ENCODE measurements around the gene TMEM45B. TPM values are rescaled to one million over a fixed set of nuclear protein-coding genes. Genes with fewer than 3 reads are reported as not detected.
"Not testable (repeated sequence)": the region's sequence is repeated elsewhere in the genome, so short reads cannot be mapped to it uniquely, and the experiment has no call there.

Gene TMEM45B
- total and polyA plus RNA-seq, 5 donors from 2014 or later = 1.1 to 9.7 (median 3.7) TPM

DNA sequence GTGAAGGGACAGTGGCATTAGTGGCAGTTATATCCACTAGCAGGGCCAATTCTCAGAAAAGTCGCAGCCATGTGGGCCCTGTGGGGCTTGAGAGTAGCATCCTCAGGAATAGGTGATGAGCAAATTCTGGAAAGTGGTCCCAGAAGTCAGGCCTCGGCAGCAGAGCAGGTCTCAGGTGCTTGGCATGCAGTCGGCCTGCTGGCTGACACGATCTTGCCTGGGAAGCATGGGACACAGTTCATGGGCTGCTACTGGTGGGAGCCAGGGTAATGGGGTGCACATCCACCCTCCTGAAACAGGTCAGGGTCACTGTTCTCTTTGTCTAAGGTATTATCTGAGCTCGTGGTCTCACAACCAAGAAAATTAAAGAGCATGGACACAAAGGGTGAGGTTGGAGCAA, 36.8 kb upstream of the TMEM45B start:
- H3K4me3 ChIP-seq (ENCODE audit: low read depth, low read length) = no peak overlapping the region
- Mint-ChIP-seq H3K4me1 (no peaks in the 10 kb centered on the region), H3K27me3 (peaks cover 4% of the 10 kb centered on the region), H3K36me3 (no peaks in the 10 kb centered on the region), H3K27ac (no peak overlapping the region), H3K4me3 (no peak overlapping the region), H3K9me3 (peaks cover 0 to 2% (median 0%) of the 10 kb centered on the region in 7 donors)
- DNase-seq (no peak), ATAC-seq (ENCODE audit: low read depth in 2 of 2) (no peak)
- no peaks in the 10 kb centered on the region for H3K4me1 ChIP-seq (ENCODE audit: control insufficient read depth, insufficient read depth, low read length, poor library complexity, severe bottlenecking)
- no peaks in the 10 kb centered on the region for H3K36me3 ChIP-seq (ENCODE audit: control insufficient read depth, insufficient read depth, low read length)
- no peaks in the 10 kb centered on the region for H3K27me3 ChIP-seq (ENCODE audit: control insufficient read depth, insufficient read depth, low read length)
- no peak overlapping the region for H3K27ac ChIP-seq (ENCODE audit: insufficient read depth, low read length, poor library complexity, severe bottlenecking)
- no peaks in the 10 kb centered on the region for H3K9me3 ChIP-seq (ENCODE audit: control insufficient read depth in 2 of 2, low read length in 2 of 2)

DNA sequence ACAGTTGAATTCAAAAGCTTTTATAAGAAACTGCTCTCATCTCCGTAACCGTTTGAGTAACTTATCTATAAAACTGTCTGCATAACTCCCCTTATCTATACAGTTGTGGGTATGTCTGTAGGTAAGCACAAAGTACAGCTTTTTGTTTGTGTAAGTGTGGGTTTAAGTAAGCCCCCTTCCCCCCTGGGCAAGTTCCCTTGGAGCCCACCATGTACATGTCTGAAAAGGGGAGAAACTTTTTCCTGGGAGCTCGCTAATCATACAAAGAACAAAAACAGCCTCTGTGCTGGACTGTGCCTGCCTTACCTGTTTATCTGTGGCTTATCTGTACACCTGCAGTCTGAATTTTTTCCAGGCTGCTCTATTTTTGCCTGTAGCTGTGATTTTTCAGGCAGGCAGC, 36.3 kb upstream of the TMEM45B start:
- Histone ChIP-seq H3K4me3 (ENCODE audit: low read depth, low read length) (no peak overlapping the region), H3K27ac (ENCODE audit: insufficient read depth, low read length, poor library complexity, severe bottlenecking) (no peak overlapping the region), H3K9me3 (ENCODE audit: control insufficient read depth in 2 of 2, low read length in 2 of 2) (no peaks in the 10 kb centered on the region), H3K4me1 (ENCODE audit: control insufficient read depth, insufficient read depth, low read length, poor library complexity, severe bottlenecking) (no peaks in the 10 kb centered on the region), H3K36me3 (ENCODE audit: control insufficient read depth, insufficient read depth, low read length) (no peaks in the 10 kb centered on the region), H3K27me3 (ENCODE audit: control insufficient read depth, insufficient read depth, low read length) (no peaks in the 10 kb centered on the region)
- DNase-seq = no peak
- H3K4me1 Mint-ChIP-seq = no peaks in the 10 kb centered on the region
- no peak overlapping the region for H3K4me3 Mint-ChIP-seq
- ATAC-seq (ENCODE audit: low read depth in 2 of 2) = no peak
- no peaks in the 10 kb centered on the region for H3K9me3 Mint-ChIP-seq
- H3K27ac Mint-ChIP-seq = no peak overlapping the region
- H3K36me3 Mint-ChIP-seq = no peaks in the 10 kb centered on the region
- peaks cover 1% of the 10 kb centered on the region for H3K27me3 Mint-ChIP-seq

DNA sequence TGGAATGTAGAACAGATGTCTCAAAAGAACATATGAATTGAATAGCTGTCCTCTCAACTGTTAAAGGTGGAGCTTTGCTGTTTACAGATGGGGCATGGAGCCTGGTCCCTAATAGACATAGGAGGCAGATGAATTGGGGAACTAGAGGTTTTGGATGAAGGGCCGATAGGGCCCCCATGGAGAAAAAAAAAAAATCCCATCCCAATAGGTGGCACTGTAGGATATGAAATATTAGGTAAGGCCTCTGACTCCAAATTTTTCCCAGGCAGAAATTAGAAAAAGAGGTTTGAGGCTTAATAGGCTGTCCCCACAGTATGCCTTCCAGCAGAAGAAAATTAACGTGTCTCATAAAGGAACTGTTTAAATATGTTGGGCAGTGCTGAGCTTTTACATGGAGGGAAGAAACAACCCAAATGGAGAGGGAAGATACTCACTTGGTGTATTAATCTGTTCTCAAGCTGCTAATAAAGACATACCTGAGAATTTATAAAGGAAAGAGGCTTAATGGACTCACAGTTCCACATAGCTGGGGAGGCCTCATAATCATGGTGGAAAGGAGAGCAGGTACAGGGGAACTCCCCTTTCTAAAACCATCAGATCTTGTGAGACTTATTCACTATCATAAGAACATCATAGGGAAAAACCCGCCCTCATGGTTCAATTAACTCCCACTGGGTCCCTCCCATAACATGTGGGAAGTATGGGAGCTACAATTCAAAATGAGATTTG, 30.1 kb upstream of the TMEM45B start:
- Mint-ChIP-seq H3K27me3 (no peaks in the 10 kb centered on the region), H3K36me3 (no peaks in the 10 kb centered on the region), H3K27ac (peak overlapping the region in 1 of 3 donors; percentile 11), H3K4me3 (no peak overlapping the region), H3K4me1 (peaks cover 0 to 8% (median 3%) of the 10 kb centered on the region in 4 donors), H3K9me3 (no peaks in the 10 kb centered on the region)
- no peak overlapping the region for H3K27ac ChIP-seq (ENCODE audit: insufficient read depth, low read length, poor library complexity, severe bottlenecking)
- peaks cover 3% of the 10 kb centered on the region for H3K27me3 ChIP-seq (ENCODE audit: control insufficient read depth, insufficient read depth, low read length)
- no peaks in the 10 kb centered on the region for H3K9me3 ChIP-seq (ENCODE audit: control insufficient read depth in 2 of 2, low read length in 2 of 2)
- no peak overlapping the region for H3K4me3 ChIP-seq (ENCODE audit: low read depth, low read length)
- no peaks in the 10 kb centered on the region for H3K4me1 ChIP-seq (ENCODE audit: control insufficient read depth, insufficient read depth, low read length, poor library complexity, severe bottlenecking)
- no peaks in the 10 kb centered on the region for H3K36me3 ChIP-seq (ENCODE audit: control insufficient read depth, insufficient read depth, low read length)
- DNase-seq (peak in 2 of 3 donors; percentile 4 to 9), ATAC-seq (ENCODE audit: low read depth in 2 of 2) (no peak)

DNA sequence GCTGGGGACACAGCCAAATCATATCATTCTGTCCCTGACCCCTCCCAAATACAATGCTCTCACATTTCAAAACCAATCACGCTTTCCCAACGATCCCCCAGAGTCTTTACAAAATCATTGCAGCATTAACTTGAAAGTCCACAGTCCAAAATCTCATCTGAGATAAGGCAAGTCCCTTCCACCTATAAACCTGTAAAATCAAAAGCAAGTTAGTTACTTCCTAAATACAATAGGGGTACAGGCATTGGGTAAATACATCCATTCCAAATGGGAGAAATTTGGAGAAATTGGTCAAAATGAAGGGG, 29.6 kb upstream of the TMEM45B start:
- H3K27me3 ChIP-seq (ENCODE audit: control insufficient read depth, insufficient read depth, low read length); H3K9me3 ChIP-seq (ENCODE audit: control insufficient read depth in 2 of 2, low read length in 2 of 2); ATAC-seq (ENCODE audit: low read depth in 2 of 2); DNase-seq; H3K27ac ChIP-seq (ENCODE audit: insufficient read depth, low read length, poor library complexity, severe bottlenecking); H3K36me3 Mint-ChIP-seq; H3K9me3 Mint-ChIP-seq; H3K4me3 Mint-ChIP-seq; H3K36me3 ChIP-seq (ENCODE audit: control insufficient read depth, insufficient read depth, low read length); H3K4me3 ChIP-seq (ENCODE audit: low read depth, low read length); H3K27me3 Mint-ChIP-seq; H3K4me1 ChIP-seq (ENCODE audit: control insufficient read depth, insufficient read depth, low read length, poor library complexity, severe bottlenecking); H3K4me1 Mint-ChIP-seq: not testable (repeated sequence)
- H3K27ac Mint-ChIP-seq = peak overlapping the region in 2 of 3 donors; percentile 47 to 50

DNA sequence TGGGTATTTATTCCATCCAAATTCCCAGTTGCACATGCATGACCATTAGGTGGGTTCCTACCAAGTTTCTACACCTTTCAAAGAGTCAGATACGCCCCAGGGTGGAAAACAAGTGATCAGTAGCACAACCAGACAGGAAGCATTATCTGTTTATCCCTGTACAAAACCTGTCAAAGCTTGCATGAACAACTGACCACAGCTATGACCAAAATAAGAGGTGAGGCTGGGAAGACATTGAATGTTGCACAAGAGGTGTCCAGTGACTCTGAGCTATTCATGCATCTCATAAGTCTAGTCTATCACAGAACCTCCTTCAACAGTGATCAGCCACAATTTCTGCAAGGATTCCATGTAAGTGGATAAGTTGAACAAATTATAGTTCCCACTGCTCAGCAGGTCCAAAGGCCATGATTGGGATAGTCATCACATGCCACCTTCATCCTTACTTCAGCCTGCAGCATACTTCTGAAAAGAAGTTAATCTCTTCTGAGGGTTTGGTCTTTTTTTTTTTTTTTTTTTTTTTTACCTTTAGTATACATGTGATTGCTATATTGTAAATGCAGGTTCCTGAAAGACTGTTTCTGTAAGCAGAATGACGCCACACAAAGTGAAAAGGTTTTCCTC, 28.0 kb upstream of the TMEM45B start:
- Mint-ChIP-seq H3K27me3 (no peaks in the 10 kb centered on the region), H3K9me3 (no peaks in the 10 kb centered on the region), H3K36me3 (no peaks in the 10 kb centered on the region), H3K4me1 (peaks cover 0 to 8% (median 3%) of the 10 kb centered on the region in 4 donors), H3K27ac (no peak overlapping the region), H3K4me3 (no peak overlapping the region)
- Histone ChIP-seq H3K4me3 (ENCODE audit: low read depth, low read length) (no peak overlapping the region), H3K27ac (ENCODE audit: insufficient read depth, low read length, poor library complexity, severe bottlenecking) (no peak overlapping the region), H3K4me1 (ENCODE audit: control insufficient read depth, insufficient read depth, low read length, poor library complexity, severe bottlenecking) (no peaks in the 10 kb centered on the region), H3K36me3 (ENCODE audit: control insufficient read depth, insufficient read depth, low read length) (no peaks in the 10 kb centered on the region), H3K27me3 (ENCODE audit: control insufficient read depth, insufficient read depth, low read length) (peaks cover 3% of the 10 kb centered on the region), H3K9me3 (ENCODE audit: control insufficient read depth in 2 of 2, low read length in 2 of 2) (no peaks in the 10 kb centered on the region)
- no peak for DNase-seq
- no peak for ATAC-seq (ENCODE audit: low read depth in 2 of 2)

DNA sequence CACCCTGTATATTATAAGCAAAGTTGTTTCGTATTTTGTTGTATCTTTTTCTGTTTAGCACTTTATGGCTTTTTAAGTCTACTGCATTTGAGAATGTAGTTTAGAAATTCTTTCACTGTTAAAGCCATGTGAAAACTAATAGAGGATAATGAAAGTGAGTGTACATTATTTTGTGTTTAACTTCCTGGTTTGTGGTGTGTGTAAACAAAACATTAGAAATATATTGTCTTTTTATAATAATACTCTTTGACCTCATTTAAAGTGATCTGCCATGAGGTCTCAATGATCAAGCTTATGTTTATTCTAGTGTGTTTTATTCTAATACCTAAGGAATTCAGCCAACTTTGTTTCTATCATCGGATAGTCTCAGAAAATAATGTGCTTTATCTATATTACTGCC, 27.4 kb upstream of the TMEM45B start:
- H3K4me1 ChIP-seq (ENCODE audit: control insufficient read depth, insufficient read depth, low read length, poor library complexity, severe bottlenecking) = no peaks in the 10 kb centered on the region
- H3K4me3 ChIP-seq (ENCODE audit: low read depth, low read length) = no peak overlapping the region
- no peak overlapping the region for H3K27ac ChIP-seq (ENCODE audit: insufficient read depth, low read length, poor library complexity, severe bottlenecking)
- no peaks in the 10 kb centered on the region for H3K36me3 ChIP-seq (ENCODE audit: control insufficient read depth, insufficient read depth, low read length)
- peaks cover 0 to 1% (median 0%) of the 10 kb centered on the region in 7 donors for H3K9me3 Mint-ChIP-seq
- peaks cover 0 to 8% (median 3%) of the 10 kb centered on the region in 4 donors for H3K4me1 Mint-ChIP-seq
- DNase-seq = no peak
- no peak for ATAC-seq (ENCODE audit: low read depth in 2 of 2)
- peaks cover 3% of the 10 kb centered on the region for H3K27me3 ChIP-seq (ENCODE audit: control insufficient read depth, insufficient read depth, low read length)
- H3K4me3 Mint-ChIP-seq = no peak overlapping the region
- H3K36me3 Mint-ChIP-seq = no peaks in the 10 kb centered on the region
- no peak overlapping the region for H3K27ac Mint-ChIP-seq
- H3K27me3 Mint-ChIP-seq = no peaks in the 10 kb centered on the region
- no peaks in the 10 kb centered on the region for H3K9me3 ChIP-seq (ENCODE audit: control insufficient read depth in 2 of 2, low read length in 2 of 2)

DNA sequence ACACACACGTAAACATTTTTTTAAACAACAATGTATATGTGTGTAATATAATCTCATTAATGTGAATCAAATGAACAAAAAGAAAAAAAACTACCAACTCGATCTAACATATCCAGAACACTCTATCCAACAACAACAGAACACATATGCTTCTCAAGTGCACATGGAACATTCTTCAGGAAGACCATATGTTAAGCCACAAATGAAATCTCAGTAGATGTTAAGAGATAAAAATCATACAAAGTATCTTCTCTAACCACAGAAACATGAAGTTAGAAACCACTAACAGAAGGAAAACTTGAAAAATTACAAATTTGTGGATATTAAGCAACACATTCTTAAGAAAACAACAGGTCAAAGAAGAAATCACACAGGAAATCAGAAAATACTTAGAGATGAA, 25.5 kb upstream of the TMEM45B start:
- no peak overlapping the region for H3K27ac ChIP-seq (ENCODE audit: insufficient read depth, low read length, poor library complexity, severe bottlenecking)
- H3K4me3 Mint-ChIP-seq = no peak overlapping the region

DNA sequence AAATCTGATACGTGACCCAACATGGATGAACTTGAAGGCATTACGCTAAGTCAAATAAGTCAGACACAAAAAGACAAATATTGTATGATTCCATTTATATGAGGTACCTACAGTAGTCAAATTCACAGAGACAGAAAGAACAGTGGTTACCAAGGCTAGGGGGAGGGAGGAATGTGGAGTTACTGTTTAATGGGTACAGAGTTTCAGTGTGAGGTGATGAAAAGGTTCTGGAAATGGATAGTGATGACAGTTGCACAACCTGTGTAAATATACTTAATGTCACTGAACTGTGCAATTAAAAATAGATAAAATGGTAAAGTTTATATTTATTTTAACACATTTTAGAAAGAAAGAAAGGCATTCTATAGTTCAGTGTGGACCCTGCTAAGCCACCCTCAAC, 24.1 kb upstream of the TMEM45B start:
- Histone ChIP-seq H3K9me3 (ENCODE audit: control insufficient read depth in 2 of 2, low read length in 2 of 2) (no peaks in the 10 kb centered on the region), H3K4me1 (ENCODE audit: control insufficient read depth, insufficient read depth, low read length, poor library complexity, severe bottlenecking) (no peaks in the 10 kb centered on the region), H3K4me3 (ENCODE audit: low read depth, low read length) (no peak overlapping the region), H3K36me3 (ENCODE audit: control insufficient read depth, insufficient read depth, low read length) (no peaks in the 10 kb centered on the region), H3K27me3 (ENCODE audit: control insufficient read depth, insufficient read depth, low read length) (peaks cover 3% of the 10 kb centered on the region), H3K27ac (ENCODE audit: insufficient read depth, low read length, poor library complexity, severe bottlenecking) (no peak overlapping the region)
- DNase-seq (no peak), ATAC-seq (ENCODE audit: low read depth in 2 of 2) (no peak)
- Mint-ChIP-seq H3K4me1 (peaks cover 0 to 6% (median 3%) of the 10 kb centered on the region in 4 donors), H3K36me3 (peaks cover 4% of the 10 kb centered on the region), H3K27me3 (peaks cover 8% of the 10 kb centered on the region), H3K4me3 (no peak overlapping the region), H3K9me3 (peaks cover 0 to 13% (median 5%) of the 10 kb centered on the region in 7 donors), H3K27ac (no peak overlapping the region)

More for the DNA sequence above, 25.5 kb upstream of the TMEM45B start:
- Histone ChIP-seq H3K4me1 (ENCODE audit: control insufficient read depth, insufficient read depth, low read length, poor library complexity, severe bottlenecking) (no peaks in the 10 kb centered on the region), H3K9me3 (ENCODE audit: control insufficient read depth in 2 of 2, low read length in 2 of 2) (no peaks in the 10 kb centered on the region), H3K4me3 (ENCODE audit: low read depth, low read length) (no peak overlapping the region), H3K27me3 (ENCODE audit: control insufficient read depth, insufficient read depth, low read length) (peaks cover 3% of the 10 kb centered on the region), H3K36me3 (ENCODE audit: control insufficient read depth, insufficient read depth, low read length) (no peaks in the 10 kb centered on the region)
- Mint-ChIP-seq H3K27me3 (no peaks in the 10 kb centered on the region), H3K9me3 (peaks cover 0 to 4% (median 1%) of the 10 kb centered on the region in 7 donors), H3K36me3 (no peaks in the 10 kb centered on the region), H3K27ac (peak overlapping the region in 1 of 3 donors; percentile 5), H3K4me1 (peaks cover 0 to 8% (median 3%) of the 10 kb centered on the region in 4 donors)
- no peak for ATAC-seq (ENCODE audit: low read depth in 2 of 2)
- no peak for DNase-seq

All from CD4-positive, CD25-positive, alpha-beta regulatory T cell (primary cell).